Inferior parietal cortex (tissue), 1 donor: Measurements from ENCODE around the gene CTBP1.

Source experiments
- DNase-seq: peaks from one replicate; pipeline ENCODE4 v3.0.0-alpha.2; 2016; ENCODE audit errors: extremely low spot score

Gene CTBP1

GRCh38 chr4:1283711-1284110 lies 34.8 kb upstream of the CTBP1 start:
- DNase-seq = no peak

GRCh38 chr4:1279253-1279652 lies 30.3 kb upstream of the CTBP1 start:
- no peak for DNase-seq

DNA sequence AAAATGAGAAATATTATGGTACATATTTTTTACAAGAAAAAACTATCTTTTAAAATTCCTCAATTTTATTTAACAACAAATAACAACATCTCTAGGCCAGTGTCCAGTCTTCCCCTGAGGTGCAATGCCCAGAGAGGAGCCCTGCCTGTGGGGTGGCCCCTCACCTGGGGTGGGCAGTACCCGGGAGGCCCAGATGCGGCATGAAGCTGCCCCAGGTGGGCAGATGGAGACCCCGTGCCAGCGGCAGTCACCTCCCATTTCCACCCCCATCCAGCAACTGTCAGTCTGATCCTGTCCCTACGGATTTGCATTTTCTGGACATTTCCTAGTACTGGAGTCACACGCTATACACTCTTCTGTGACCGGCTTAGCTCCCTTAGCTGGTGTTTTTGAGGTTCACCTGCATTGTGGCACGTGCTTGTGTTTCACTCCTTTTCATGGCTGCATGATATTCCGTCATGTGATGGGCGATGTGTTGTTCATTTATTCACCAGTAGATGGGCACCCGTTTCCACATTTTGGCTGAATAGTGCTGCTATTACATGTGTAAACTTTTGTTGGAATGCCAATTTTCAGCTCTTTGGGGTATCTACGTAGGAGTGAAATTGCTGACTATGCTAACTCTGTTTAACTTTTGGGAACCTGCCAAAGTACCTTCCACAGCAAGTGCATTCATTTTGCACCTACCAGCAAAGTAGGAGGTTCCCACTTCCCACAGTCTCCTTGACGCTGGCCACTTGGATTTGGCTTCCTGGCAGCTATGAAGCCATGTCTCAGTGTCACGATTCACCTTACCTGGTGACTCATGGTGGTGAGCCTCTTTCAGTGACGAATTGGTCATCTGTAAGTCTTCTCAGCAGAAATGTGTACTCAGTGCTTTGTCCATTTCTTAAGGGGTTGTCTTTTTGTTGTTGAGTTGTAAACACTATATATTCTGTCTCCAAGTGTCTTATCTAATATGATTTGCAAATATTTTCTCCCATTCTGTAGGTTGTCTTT lies 29.0 kb upstream of the CTBP1 start:
- no peak for DNase-seq

- no peak for DNase-seq
Observed at GRCh38 chr4:1276984-1277383, 28.1 kb upstream of the CTBP1 start.

- no peak for DNase-seq
Observed at GRCh38 chr4:1274871-1275270, 25.9 kb upstream of the CTBP1 start.

DNA sequence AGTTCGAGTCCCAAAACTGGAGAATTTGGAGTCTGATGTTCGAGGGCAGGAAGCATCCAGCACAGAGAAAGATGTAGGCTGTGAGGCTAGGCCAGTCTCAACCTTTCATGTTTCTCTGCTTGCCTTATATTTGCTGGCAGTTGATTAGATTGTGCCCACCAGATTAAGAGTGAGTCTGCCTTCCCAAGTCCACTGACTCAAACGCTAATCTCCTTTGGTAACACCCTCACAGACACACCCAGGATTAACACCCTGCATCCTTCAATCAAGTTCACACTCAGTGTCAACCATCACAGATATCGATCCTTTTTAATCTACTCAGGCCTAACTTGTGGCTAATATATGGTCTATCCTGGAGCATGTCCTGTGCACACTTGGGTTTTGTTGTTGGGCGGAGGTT lies 22.8 kb upstream of the CTBP1 start:
- DNase-seq = no peak

GRCh38 chr4:1269209-1269608 lies 20.3 kb upstream of the CTBP1 start:
- DNase-seq = no peak

GRCh38 chr4:1266881-1267763 lies 18.2 kb upstream of the CTBP1 start:
- no peak for DNase-seq

- no peak for DNase-seq
Observed at GRCh38 chr4:1265351-1265750, 16.4 kb upstream of the CTBP1 start.

DNA sequence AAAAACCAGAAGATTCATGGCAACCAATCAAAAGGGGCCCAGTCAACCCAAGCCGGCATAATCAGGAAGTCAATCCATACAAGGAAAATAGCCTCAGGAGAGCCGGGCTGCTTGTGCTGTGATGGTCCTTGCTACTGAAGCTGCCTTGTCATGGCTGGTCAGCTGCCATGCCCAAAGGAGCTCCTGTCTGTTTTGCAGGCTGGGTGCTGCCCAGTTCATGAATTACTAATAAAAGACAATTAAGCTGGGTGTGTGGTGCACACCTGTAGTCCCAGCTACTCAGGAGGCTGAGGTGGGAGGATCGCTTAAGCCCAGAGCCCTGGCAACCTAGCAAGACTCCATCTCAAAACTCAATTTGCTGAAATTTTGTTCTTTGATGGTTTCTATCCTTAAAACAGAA lies 16.0 kb upstream of the CTBP1 start:
- no peak for DNase-seq

DNA sequence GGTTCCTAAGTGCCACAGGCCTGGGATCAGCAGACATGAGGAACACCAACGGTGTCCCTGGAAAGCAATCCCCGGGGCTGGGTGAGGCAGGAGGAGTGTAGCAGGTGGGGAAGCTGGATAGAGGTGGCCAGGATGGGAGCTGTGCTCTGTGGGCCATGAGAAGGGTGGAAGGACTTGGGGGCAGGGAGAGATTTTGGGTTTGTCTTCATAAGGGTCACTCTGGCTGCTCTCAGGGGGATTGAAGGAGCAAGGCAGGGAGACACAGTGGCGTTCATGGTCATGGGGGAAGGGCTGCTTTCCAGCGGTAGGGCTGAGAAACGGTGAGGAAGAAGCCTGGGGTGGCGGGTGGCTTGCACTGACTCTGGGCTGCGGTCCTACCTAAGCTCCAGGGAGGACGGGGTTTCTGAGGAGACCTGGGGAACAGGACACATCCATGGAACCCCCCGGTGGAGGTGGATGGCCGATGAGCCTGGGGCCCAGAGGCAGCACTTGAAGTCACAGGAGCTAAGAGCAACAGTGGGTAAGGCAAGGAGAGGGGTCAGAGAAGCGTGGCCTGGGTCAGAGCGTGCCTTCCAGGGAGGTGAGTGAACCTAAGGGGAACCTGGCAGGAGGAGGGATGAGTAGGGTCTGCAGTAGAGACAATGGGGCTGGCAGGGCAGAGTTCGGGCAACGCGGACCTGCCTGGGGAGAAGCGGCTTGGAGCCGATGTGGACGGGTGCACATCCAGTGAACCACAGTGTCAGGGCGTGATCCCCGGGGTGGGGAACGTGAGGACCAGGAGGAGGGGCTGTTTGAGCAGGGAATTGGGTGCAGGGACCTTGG lies 12.4 kb upstream of the CTBP1 start:
- DNase-seq = no peak

DNA sequence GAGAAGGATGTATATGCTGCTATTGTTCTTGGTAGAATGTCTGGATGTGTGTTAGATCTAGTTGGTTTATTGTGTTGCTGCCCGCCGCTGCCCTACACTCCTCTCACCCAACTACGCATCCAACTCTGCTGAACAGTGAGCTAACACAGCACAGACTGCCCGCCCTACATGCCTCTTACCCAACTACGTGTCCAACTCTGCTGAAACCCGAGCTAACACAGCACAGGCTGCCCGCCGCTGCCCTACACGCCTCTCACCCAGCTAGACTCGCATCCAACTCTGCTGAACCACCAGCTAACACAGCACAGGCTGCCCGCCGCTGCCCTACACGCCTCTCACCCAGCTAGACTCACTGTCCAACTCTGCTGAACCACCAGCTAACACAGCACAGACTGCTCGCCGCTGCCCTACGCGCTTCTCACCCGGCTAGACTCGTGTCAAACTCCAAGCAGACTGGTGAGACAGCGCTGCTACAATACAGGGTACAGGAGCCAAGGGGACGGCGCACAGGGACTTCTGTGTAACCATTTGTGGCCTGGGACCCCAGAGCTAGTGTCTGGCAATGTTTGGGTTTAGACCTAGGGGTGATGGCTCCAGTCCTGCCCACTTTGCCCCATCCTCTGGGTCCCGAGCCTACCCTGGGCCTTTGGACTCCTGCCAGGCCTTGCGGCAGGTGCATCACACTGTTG lies 11.6 kb upstream of the CTBP1 start:
- DNase-seq = no peak

- DNase-seq = no peak
Observed at GRCh38 chr4:1259966-1260365, 11.0 kb upstream of the CTBP1 start.

- DNase-seq = no peak
Observed at GRCh38 chr4:1258457-1258856, 9.5 kb upstream of the CTBP1 start.

DNA sequence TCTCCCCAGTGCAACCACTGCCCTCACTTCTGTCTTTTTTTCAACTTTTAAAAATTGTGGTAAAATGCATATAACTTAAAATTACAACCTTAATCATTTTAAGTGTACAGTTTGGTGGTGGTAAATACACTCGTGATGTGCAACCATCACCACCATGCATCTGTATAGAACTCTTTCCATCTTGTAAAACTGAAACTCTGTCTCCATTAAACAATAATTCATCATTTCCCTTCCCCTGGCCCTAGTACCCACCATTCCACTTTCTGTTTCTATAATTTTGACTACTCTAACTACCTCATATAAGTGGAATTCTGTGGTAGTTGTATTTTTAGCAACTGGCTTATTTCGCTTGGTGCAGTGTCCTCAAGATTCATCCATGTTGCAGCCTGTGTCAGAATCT lies 6.8 kb upstream of the CTBP1 start:
- DNase-seq = no peak

- DNase-seq = no peak
Observed at GRCh38 chr4:1255151-1255550, 6.2 kb upstream of the CTBP1 start.

DNA sequence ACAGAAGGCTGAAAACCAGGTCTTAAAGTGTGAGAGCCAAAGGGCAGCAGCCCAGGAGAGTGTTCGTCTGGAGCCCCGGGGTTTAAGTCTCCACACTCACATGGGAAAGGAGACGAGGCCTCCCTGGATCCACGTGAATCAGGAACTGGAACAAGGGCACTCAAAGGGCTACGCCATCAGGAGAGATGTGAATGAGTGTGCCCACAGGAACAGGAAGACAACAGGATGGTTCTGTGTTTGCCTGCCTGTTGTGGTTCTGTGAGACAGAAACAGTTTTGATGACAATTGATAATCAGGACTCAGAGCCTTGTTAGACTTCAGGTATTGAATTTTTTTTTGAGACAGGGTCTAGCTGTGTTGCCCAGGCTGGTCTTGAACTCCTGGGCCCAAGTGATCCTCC lies 4.9 kb upstream of the CTBP1 start:
- no peak for DNase-seq

- DNase-seq = no peak
Observed at GRCh38 chr4:1252928-1253492, 4.1 kb upstream of the CTBP1 start.

- DNase-seq = no peak
Observed at GRCh38 chr4:1251773-1252066, 2.8 kb upstream of the CTBP1 start.

DNA sequence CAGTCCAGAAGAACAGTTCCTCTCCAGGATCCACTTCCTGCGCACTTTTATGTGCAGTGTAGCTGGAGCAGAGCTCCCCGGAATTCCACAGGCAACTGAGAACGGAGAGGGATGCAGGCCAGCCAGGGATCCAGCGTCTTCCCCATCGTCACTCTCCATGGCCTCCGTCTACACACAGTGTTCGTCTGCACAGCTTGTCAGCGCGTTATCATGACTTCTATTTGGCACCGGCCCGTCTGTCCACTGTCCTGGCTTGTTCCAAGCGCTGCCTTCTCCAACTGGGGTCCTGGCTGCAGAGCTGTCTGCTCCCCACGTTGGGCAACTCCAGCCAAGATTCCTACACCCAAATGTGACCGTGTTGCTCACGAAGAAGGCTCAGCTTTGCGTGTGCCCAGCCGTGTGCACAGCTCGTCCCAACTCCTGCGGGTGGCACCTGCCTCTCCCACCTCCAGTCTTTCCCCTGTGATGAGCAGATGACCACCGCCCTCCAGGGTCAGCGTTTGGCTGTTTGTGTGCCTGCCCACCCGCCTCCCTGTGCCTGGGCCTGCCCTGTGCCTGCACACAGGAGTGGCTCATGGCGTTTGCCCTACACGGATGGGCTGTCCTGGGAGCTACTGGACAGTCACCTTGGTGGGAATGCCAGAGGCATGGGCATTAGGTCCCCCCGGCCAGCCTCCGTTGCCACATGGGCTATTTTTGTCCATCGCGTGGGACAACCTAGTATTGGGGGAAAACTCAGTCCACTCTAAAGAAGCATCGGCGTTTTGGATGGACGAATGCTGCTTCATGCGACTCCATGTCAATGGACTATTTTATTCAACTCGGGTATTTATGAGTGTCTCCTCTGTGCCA lies 2.2 kb upstream of the CTBP1 start:
- no peak for DNase-seq
